ENCODE measurements around the gene CCNE1. TPM values are rescaled to one million over a fixed set of nuclear protein-coding genes. Genes with fewer than 3 reads are reported as not detected.
A peak's percentile ranks its signal among the peaks of the same experiment; 100 is the strongest.

CCNE1 gene
- total and polyA plus RNA-seq, 9 of the 15 experiments (the other 6 are each of a cell fraction or from before 2014, with no cell fraction given) = 6.2 to 41.0 (median 31.6) TPM

DNA sequence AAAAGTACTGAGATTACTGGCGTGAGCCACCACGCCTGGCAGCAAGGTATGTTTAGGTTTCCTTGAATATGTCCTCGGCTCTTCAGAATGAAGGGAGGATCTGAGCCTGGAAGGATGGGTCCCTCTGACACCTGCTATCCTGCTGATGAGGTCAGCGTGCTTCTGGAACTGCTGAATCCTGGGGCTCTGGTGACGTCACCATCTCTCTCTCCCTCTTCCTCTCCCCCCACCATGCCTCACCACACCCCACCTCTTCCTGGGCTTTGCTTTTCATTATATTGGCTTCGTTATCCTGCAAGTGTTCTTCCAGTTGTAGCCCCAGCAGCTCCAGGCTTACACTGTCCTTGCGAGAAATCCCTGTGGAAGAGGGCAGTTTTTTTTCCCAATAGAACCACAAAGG is 49.8 kb downstream of the CCNE1 start:
- FAIRE-seq (no peak), DNase-seq (ENCODE audit: extremely low read depth in 1 of 4, low spot score in 3 of 4) (no peak), ATAC-seq (no peak)
- H3K4me3 ChIP-seq = no peak overlapping the region
- H3K36me3 ChIP-seq (ENCODE audit: control insufficient read depth, insufficient read depth, low read length) = no peaks in the 10 kb centered on the region
- no peaks in the 10 kb centered on the region for H3K9me3 ChIP-seq (replicated peaks; ENCODE audit: control insufficient read depth, insufficient read depth, low read depth, low read length)
- peaks cover 15 to 24% of the 10 kb centered on the region in 2 experiments; a peak in 4 of 5 replicates for H3K27me3 ChIP-seq (ENCODE audit: control insufficient read depth in 2 of 2, insufficient read depth in 2 of 2, low read length in 2 of 2)
- ChIA-PET POLR2A (no interaction called here), CTCF (ENCODE audit: low intra/inter-chr PET ratio) (no interaction called here)
- H4K20me1 ChIP-seq (replicated peaks; ENCODE audit: control insufficient read depth, insufficient read depth, low read length) = no peaks in the 10 kb centered on the region
- in situ Hi-C loops (cut with MboI) (no loop called here), intact Hi-C loops (cut with micrococcal nuclease) (no loop called here)
- H3K79me2 ChIP-seq (ENCODE audit: control insufficient read depth, insufficient read depth, low read length) = no peaks in the 10 kb centered on the region
- no TSS peak for BruUV-seq (replicated peaks)
- no peak for TF ChIP-seq HMG20B (CRISPR knock-in tag; IDR thresholded peaks at IDR 0.05)
- no peak for TF ChIP-seq FUS (optimal IDR thresholded peaks at IDR 0.05; ENCODE audit: low read depth, low read length)
- TF ChIP-seq, protein P1, sequence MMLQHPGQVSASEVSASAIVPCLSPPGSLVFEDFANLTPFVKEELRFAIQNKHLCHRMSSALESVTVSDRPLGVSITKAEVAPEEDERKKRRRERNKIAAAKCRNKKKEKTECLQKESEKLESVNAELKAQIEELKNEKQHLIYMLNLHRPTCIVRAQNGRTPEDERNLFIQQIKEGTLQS (IDR thresholded peaks at IDR 0.05) = peak; percentile 88
- TF ChIP-seq, protein P1 (CRISPR knock-in tag; conservative IDR thresholded peaks at IDR 0.05) = no peak
- no peak for TF ChIP-seq ZFP36 (IDR thresholded peaks at IDR 0.05; ENCODE audit: low read depth, low read length, partially characterized antibody)
- peak; percentile 72 for TF ChIP-seq CREM (IDR thresholded peaks at IDR 0.05; ENCODE audit: low read depth)
- no peak; the same call in 1 of the 2 replicates for TF ChIP-seq JUND (IDR thresholded peaks at IDR 0.05; ENCODE audit: borderline replicate concordance, low read depth, low read length)
- TF ChIP-seq JUND (tag; IDR thresholded peaks at IDR 0.05; ENCODE audit: borderline replicate concordance, low read depth, low read length) = peak; percentile 37; the same call in 1 of the 3 replicates
- TF ChIP-seq, protein P2, sequence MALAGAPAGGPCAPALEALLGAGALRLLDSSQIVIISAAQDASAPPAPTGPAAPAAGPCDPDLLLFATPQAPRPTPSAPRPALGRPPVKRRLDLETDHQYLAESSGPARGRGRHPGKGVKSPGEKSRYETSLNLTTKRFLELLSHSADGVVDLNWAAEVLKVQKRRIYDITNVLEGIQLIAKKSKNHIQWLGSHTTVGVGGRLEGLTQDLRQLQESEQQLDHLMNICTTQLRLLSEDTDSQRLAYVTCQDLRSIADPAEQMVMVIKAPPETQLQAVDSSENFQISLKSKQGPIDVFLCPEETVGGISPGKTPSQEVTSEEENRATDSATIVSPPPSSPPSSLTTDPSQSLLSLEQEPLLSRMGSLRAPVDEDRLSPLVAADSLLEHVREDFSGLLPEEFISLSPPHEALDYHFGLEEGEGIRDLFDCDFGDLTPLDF (CRISPR knock-in tag; IDR thresholded peaks at IDR 0.05) = no peak
- TF ChIP-seq JUNB (CRISPR knock-in tag; conservative IDR thresholded peaks at IDR 0.05) = 0 out of 2 replicates have a peak, but pooled peaks have one; percentile 55
- peak; percentile 79; the same call in 1 of the 2 replicates for TF ChIP-seq ATF7 (IDR thresholded peaks at IDR 0.05)
- TF ChIP-seq TAF15 (IDR thresholded peaks at IDR 0.05; ENCODE audit: low read depth, low read length) = no peak
- TF ChIP-seq SIX5 (IDR thresholded peaks at IDR 0.05; ENCODE audit: borderline replicate concordance in 1 of 2, insufficient read depth in 1 of 2, low read depth in 1 of 2, low read length in 2 of 2) = no peak
- no peak for TF ChIP-seq KDM1A (IDR thresholded peaks at IDR 0.05)
- no peak for TF ChIP-seq CBFA2T2 (conservative IDR thresholded peaks at IDR 0.05)
- TF ChIP-seq ATF1 (CRISPR knock-in tag; IDR thresholded peaks at IDR 0.05) = no peak
- peak; percentile 85 for TF ChIP-seq ATF1 (tag; IDR thresholded peaks at IDR 0.05)
- H3K9ac ChIP-seq (ENCODE audit: insufficient read depth in 1 of 2, low read depth in 2 of 2, low read length in 2 of 2) = no peak overlapping the region
- peaks cover 0 to 9% of the 10 kb centered on the region in 2 experiments; a peak in 3 of 5 replicates for H3K4me1 ChIP-seq (replicated peaks in 1 of 2; ENCODE audit: control insufficient read depth in 2 of 2, insufficient read depth in 2 of 2, low read length in 2 of 2)
- H3K4me2 ChIP-seq (ENCODE audit: insufficient read depth, low read length) = no peak overlapping the region
- no peak overlapping the region for H3K27ac ChIP-seq (ENCODE audit: extremely low read depth, low read depth, low read length)
- no peak overlapping the region for H2AFZ ChIP-seq (ENCODE audit: low read depth, low read length)
- no peaks in the 10 kb centered on the region for H3K9me1 ChIP-seq (ENCODE audit: control insufficient read depth, insufficient read depth, low read length)
- WGBS (ENCODE audit: insufficient coverage, low coverage, missing lambda C conversion rate) = 2% methylated on average over 7 of the region's 7 CpGs
